Stimulated activated CD4-positive, alpha-beta T cell treated with anti-CD3 and anti-CD28 coated beads, TNF-alpha, amount 100 ng/mL, for 48 hours (primary cell): ENCODE measurements around the gene THAP3.
"Not testable (repeated sequence)": the region's sequence is repeated elsewhere in the genome, so short reads cannot be mapped to it uniquely, and the experiment has no call there.

Source experiments
- DNase-seq, 3 donors: peaks; one replicate each; pipeline ENCODE4 v3.0.0-alpha.2; 2020; ENCODE audit warnings: low read depth in 3 of 3

Gene THAP3

DNA sequence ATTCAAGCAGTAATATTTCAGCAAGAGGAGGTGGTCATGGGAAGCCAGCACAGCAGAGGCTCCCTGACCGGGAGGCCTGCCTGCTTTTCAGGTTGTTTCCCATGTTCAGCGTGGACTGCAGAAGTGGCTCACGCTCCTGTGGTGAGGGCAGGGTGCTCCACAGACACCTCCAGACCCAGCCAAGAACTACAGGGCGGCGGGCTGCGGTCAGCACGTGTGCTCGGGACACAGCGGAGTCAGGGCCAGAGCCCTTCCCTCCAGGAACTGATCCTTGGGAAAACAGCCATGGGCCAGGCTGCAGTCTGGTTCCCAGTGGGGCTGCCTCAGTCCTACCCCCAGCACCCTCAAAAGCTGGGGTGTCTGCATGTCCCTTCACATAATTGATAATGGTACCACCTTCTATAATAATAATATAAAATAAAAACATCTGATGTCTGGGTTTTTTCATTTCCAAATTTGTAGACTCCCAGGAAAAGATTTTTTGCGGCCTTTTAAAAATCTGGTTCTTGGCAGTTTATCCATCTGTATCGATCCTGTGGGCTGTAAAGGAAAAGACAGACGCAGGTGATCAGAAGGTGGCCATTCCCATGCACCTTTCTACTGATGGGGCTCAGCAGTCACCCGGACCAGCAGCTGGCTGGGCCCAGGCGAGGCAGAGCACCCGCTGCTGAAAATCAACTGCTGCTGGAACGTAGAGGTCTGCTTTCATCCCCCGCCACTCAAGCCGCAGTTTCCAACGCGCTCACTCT lies 10.7 kb downstream of the THAP3 start:
- DNase-seq: no peak

GRCh38 chr1:6635910-6636760 lies 11.5 kb downstream of the THAP3 start:
- DNase-seq: no peak

DNA sequence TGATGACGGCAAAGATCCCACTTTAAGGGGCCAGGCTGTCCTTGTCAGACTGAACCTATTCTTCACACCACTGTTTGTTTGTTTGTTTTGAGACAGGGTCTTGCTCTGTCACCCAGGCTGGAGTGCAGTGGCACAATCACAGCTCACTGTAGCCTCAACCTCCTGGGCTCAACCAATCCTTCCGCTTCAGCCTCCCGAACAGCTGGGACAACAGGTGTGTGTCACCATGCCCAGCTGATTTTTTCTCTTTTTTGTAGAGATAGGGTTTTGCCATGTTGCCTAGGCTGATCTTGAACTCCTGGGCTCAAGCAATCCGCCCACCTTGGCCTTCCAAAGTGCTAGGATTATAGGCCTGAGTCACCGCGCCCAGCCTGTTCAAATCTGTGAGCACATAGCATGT lies 12.1 kb downstream of the THAP3 start:
- not testable (repeated sequence) for DNase-seq

- no peak for DNase-seq
Measured at GRCh38 chr1:6637770-6638169, 13.1 kb downstream of the THAP3 start.

DNA sequence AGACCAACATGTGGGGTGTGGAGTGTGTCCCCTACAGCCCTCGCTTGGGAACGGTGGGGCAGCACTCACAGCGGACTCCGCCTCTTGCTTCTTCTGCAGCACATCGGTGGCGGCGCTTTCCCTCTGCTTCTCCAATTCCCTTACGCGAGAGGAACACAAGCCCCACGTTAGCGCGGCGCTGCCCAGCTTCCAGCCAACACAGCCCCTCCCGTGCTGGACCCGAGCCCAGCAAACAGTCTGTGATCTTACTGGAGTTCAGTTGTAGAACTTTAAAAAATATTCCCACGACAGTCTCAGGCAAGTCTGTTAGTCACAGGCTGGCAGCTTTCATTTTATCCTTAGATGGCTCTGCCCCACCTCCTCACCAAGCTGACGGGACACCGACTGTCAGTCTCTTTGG lies 13.6 kb downstream of the THAP3 start:
- DNase-seq: no peak

GRCh38 chr1:6640867-6641266 lies 16.2 kb downstream of the THAP3 start:
- DNase-seq: not testable (repeated sequence)

GRCh38 chr1:6645018-6645417 lies 20.4 kb downstream of the THAP3 start:
- DNase-seq: no peak

- DNase-seq: no peak
Measured at GRCh38 chr1:6646499-6647148, 22.0 kb downstream of the THAP3 start.

DNA sequence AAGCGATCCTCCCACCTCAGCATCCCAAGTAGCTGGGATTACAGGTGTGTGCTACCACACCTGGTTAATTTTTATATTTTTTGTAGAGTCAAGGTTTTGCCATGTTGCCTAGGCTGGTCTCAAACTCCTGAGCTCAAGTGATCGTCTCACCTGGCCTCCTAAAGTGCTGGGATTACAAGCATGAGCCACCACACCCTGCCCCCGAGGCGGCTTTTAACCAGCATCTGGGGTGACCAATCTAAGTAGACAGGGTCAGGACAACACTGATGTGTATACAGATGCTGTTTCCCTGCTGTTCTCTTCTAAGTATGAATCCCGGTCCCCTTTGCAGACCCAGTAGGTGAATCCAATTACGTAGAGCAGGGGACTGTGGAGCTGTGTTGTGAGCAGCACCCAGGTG lies 23.9 kb downstream of the THAP3 start:
- no peak for DNase-seq

GRCh38 chr1:6651909-6652308 lies 27.2 kb downstream of the THAP3 start:
- no peak for DNase-seq

GRCh38 chr1:6652986-6653385 lies 28.3 kb downstream of the THAP3 start:
- DNase-seq: no peak

DNA sequence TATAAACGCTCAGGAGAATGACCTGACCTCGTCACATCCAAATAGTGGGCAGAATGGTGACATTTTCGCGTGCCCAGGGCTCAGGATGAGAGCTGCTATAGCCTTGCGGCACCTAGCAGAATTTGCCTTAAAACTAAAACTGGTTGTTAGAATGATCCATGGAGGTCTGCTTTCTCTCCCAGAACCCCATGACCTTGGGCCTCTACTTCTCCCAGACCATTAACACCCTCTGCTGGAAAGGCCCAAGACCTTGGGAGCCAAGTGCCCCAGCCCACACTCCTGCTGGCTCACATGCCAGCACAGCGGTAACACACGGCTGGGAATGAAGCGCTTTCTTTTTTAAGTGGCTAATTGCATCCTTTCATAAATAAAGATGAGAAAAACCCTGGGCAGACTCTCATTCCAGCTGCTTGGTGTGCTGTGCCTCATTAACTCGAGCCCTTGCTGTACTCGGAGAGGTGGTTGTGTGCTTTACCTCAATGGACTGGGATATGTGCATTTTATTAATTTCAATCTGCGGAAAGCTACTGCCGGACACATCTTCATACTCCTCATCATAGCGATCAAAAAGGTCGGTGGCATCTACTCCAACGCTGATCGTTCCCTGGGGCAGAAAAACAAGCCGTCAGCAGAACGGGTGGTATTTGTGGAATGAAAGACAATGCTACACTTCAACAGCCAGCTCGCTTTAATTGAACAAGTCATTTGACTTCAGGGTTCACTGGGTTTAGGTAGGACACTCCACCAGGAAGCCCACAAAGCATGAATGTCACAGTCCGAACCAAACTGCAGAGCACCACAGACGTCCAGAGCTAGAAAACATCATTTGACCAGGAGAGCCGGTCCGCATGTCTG lies 29.0 kb downstream of the THAP3 start:
- DNase-seq: no peak

GRCh38 chr1:6657138-6657537 lies 32.5 kb downstream of the THAP3 start:
- DNase-seq: no peak

GRCh38 chr1:6658359-6659060 lies 33.8 kb downstream of the THAP3 start:
- no peak for DNase-seq

DNA sequence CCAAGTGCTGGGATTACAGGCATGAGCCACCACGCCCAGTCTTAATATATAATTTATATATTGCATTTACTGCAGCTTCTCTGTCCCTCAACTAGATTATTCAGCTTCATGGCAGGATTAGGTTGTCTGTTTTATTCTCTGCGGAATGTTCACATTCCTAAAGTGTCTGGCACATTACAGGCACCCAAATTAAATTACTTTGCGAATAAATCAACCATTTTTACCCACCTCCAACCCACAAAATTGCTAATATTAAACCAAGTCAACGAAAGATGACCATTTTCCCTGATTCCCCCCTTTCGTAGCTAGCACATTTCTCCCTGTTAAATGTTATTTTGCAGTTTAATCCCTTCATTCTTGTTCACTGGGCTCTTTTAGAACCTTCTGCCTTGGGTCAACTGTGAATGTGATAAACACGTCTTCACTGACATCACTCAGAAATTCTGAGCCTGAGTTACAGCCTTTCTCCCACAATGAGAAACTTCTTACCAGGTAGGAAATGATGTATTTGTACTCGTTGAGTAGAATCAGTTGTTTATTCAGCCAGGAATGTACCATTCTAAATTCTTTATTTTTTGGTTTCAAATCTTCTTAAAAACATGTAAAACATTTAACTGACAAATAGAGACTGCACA lies 35.9 kb downstream of the THAP3 start:
- no peak for DNase-seq

DNA sequence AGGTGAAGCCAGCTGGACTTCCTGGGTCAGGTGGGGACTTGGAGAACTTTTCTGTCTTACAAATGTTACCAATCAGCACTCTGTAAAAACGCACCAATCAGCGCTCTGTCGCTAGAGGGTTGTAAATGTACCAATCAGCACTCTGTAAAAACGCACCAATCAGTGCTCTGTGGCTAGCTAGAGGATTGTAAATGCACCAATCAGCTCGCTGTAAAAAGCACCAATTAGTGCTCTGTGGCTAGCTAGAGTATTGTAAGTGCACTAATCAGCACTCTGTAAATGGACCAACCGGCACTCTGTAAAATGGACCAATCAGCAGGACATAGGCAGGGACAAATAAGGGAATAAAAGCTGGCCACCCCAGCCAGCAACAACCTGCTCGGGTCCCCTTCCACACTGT lies 37.8 kb downstream of the THAP3 start:
- not testable (repeated sequence) for DNase-seq

DNA sequence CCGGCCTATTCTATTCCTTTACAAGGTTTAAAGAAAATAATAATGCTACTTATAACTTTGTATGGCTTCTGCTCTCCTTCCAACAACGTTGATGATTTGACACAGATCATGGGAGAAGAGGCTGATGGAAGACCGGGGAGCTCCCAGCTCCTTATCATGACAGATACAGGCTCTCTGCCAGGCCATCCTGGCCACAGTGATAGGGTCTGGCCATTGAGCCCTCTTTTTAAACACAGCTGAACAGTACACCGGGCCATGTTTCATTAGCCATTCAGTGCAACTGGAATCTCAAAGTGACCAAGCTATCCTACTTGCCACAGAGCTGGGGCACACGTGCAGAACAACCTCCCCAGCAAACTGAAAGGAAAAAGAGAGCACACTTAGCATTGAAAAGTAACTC lies 42.0 kb downstream of the THAP3 start:
- no peak for DNase-seq

GRCh38 chr1:6667139-6667538 lies 42.5 kb downstream of the THAP3 start:
- DNase-seq: no peak

DNA sequence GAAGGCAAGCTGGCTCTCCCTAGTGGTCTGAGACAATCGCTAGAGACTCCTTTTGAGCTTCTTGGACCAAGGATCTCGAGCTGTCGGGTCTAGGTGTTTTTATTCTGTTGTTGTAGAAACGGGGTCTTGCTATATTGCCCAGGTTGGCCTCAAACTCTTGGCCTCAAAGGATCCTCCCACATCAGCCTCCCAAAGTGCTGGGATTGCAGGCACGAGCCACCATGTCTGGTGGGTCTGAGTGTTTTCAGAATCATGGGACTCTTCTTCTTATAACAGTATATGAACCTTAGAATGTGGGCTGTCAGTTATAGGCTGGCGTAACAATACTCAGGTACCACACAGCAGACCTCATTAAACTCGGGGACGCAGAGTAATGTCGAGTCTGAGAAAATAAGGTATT lies 43.8 kb downstream of the THAP3 start:
- no peak for DNase-seq

DNA sequence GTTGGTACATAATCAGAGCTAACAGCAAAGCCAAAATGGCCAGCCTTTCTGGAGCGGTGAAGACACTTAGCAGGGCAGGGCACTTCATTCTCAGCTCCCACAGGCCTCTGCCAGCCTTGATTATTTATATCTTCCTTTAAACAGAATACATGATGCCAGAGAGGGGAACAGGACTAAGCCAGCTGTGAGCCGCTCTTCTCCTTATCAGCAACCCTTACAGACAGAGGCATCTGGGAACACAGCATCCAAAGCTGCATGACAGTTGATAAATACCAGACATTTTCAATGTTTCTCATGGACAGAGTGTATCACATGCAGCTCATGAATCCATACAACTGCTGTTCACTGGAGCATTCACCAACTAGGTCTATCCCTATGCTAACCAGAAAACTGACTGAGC lies 47.9 kb downstream of the THAP3 start:
- DNase-seq: no peak
